GM18861 (cell line): ENCODE data around the gene TPD52L1.

Source experiments
- ATAC-seq: cut with Tn5 transposase; IDR thresholded peaks from one replicate; pipeline ENCODE4 v1.9.1; 2021; ENCODE audit not compliant: unreplicated experiment

TPD52L1 gene

DNA sequence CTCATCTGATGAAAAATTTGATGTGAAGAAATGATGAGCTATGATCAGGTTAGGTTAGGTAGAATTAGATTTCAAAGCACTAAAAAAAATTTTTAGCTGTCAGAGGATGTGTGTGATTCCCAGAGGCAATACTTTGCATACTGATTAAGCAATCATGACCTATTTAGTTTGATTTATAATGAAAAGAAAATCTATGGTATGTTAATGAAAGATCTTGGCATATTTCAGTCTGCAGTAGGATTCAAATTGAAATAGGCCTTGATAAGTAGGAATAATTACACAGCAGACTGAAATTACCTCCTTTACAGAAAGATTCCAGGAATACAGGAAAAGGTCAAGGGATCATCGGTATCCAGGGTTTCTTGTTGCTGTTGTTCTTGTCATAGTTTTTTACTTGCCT lies 78.9 kb downstream of the TPD52L1 start:
- no peak for ATAC-seq

GRCh38 chr6:125233202-125233601 lies 79.6 kb downstream of the TPD52L1 start:
- ATAC-seq, result no peak

DNA sequence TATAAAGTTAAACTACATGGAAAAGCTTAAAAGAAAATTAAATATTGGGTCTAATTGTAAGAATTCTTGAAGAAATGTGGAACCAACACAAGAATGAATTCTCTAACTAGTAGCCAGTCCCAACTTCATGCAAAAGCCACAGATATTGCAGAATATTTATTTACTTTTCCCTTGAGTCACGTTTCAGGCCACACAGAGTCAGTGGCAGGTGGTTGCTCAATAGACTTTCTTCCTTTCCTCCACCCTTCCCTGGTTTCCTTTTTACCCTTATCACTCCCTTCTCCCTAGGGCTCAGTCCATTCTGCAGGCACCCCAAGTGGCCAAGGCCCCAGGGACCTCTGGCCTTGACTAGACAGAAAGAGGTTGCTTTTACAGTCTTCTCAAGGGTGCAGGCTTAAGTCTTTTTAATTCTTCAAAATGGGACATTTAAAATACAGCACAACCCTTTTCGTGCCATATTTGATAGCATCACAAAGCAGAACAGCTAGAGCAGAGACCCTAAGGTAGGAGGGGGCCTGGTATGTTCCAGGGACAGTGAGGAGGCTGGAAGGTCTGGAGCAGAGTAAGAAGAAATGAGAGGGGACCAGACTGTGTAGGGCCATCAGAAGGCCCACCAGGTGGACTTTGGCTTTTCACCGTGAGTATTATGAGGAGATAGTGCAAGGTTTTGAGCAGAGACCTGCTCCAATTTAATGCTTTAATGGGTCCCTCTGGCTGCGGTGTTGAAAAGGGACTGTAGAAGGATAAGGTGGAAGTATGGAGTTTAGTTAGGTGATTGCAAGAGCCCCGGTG lies 83.2 kb downstream of the TPD52L1 start:
- no peak for ATAC-seq

DNA sequence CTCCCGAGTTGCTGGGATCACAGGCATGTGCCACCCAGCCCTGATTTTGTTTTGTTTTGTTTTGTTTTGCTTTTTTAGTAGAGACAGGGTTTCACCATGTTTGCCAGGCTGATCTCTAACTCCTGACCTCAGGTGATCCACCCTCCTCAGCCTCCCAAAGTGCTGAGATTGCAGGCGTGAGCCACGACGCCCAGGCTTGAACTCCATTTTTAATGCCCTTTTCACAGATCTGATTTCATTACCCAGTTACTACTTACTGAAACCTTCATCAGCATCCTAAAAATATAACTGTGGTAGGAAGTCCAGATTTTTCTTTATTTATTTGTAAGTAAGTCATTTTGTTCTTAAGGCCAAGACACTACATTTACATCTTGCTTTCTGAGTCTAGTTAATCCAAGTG lies 84.2 kb downstream of the TPD52L1 start:
- no peak for ATAC-seq

DNA sequence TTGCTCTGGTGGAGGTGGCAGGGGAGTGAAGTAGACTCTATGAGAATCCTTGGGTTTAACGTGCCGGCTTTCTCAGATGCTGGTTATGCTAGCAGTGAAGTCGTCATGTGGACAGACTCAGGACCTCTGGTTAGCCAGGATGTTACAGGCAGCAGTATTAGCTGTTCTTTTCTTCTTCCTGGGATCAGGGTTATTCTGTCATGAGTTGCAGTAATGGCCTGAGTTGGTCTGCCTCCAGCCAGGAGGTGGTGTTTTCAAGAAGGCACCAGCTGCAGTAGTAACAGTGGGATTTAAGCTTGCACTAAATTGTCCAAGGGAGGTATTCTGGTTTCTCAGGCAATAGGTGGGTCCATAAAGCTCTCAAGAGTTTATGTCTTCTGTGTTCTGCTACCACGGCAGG lies 91.5 kb downstream of the TPD52L1 start:
- no peak for ATAC-seq

DNA sequence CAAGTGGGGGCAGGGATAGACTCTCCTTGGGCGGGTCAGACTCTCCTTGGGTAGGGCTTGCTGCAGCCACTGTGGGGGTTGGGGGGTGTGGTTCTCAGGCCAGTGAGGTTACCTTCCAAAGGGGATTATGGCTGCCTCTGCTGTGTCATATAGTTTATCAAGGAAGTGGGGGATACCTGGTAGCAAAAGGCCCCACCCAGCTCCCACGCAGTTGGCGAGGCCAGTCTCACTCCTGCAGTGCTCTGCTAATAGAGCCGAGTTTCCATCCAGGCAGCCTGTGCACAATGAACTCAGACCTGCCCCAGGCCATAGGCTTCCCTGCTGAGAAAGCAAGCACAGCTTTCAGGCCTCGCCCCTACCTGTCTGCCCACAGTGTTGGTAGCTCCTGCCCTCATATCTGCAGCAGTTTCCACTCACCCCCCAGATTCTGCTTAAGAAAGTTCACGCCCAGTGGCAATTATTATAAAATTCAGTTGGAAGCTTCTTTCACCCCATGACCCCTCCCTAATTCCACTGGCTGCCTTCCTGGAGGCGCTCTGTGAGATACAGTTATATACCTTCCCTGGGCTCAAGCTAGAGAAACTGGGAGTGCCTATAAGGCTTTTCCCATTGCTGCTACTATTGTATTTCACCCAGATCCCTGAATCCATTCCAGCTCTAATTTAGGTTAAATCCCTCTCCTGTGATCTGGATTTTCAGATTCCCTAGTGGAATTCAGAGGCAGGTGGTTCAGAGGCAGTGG lies 92.1 kb downstream of the TPD52L1 start:
- ATAC-seq, result no peak

GRCh38 chr6:125246566-125246965 lies 93.0 kb downstream of the TPD52L1 start:
- ATAC-seq, result no peak

DNA sequence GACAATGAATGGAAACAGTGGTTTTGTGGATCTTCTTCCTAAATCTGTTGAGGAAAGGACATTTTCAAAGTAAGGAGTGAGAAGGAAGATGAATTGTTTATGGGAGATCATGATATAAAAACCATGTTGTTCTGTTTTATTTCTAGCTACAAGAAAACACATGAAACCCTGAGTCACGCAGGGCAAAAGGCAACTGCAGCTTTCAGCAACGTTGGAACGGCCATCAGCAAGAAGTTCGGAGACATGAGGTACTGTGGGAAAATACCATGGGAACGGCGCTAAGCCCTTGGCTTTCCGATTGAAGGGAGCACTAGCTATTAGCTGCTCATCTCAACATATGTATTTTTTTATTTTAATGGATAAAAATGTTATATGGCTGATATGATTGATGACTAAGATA lies 94.6 kb downstream of the TPD52L1 start:
- no peak for ATAC-seq

GRCh38 chr6:125250511-125250910 lies 96.9 kb downstream of the TPD52L1 start:
- ATAC-seq, result no peak

DNA sequence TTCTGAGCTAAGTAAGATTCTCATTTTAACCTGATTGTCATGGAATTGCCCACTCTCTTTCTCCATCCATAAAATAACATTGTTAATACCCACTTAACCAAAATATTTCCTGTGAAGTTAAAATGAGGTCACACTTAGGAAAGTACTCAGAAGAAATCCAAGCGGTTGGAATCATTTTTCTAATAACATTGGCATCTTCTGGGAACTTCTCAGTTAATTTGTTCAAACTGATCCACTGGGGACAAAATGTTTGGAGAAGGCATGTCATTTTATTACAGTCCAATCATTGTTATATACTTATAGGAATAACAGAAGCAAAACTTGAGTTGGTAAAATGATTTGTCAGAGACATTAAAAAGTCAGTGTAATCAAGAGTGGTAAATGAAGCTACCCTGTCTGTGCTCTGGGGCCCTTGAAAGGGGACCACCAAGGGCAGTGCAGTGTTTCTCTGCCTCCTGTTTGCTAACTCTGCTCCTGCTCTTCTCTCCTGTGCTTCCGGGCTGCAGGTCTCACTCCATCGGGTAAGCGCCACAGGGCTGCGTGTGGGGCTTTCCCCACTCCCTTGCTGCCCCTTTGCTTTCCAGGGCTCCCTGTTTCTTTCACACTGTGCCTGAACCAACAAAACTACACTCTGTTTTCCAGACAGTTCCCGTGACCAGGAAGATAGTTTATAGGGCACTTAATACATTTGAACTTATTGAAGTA lies 98.1 kb downstream of the TPD52L1 start:
- no peak for ATAC-seq

DNA sequence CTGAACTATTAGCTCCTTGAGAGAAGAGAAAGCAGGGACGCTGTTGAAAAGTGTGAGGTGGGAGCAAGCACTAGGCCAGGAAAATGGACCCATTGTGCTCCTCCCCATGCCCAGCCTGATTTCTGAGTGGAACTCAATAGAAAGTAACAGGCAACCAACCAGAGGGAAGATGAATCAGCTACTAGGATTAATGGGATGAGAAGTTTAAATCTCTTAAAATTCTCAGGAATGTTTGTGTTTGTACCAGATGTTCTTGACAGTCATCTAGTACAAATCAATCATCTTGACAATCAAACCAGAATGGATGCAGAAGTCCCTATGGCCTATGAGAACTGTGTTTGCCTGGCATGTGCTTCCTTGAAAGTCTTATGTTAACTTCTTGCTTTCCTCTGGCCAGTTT lies 99.3 kb downstream of the TPD52L1 start:
- no peak for ATAC-seq

GRCh38 chr6:125253881-125254280 lies 100.3 kb downstream of the TPD52L1 start:
- ATAC-seq, result no peak

DNA sequence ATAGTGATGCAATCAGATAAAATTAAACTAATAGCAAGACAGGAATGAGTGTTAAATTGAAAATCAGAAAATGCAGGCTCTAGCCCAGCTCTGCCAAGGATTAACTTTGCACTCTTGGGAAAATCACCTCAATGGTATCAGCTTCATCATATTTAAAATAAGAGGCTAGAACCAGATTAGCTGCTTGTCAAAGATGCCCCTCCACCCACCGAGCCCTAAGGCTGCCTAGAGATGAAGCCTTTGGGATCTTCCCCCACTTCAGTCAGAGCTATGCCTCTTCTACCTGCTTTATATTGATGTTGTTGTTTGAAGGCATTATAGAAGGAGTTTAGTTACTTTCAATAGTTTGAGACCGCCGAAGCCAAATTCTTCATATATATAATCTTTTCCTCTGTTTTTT lies 100.7 kb downstream of the TPD52L1 start:
- ATAC-seq, result no peak

- no peak for ATAC-seq
Observed at GRCh38 chr6:125255201-125255600, 101.6 kb downstream of the TPD52L1 start.

GRCh38 chr6:125257351-125257750 lies 103.8 kb downstream of the TPD52L1 start:
- ATAC-seq, result no peak

DNA sequence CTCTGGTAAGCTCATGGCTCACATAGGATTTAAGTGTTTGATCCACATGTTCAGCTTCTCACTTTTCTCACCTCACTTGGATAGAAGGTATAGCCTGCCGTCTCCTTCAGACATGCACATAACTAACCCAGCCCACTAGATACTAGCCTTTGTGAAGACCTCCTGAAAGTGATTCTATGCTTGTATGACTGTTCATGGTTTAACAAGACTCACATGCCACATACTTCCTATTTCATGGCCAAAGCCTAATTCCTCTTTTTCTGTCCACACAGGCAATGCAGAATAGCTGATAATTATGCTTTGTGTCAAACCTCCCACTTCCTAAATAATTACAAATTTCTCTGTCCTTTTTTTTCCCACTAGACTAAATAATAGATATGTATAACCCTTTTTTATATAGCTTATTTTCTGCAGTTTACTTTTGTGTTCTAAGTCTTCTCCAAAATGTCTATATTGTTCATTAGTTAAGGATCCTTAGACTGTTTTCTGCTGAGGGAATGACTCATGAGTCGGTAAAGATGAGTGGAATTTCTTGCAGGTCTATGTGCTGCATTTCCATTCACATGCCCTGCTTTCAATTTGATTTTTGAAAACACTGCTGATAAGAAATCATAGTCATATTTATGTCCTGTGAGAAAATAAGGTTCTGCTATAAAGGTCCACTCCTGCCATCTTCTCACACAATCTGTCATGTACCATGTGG lies 105.2 kb downstream of the TPD52L1 start:
- ATAC-seq, result no peak

DNA sequence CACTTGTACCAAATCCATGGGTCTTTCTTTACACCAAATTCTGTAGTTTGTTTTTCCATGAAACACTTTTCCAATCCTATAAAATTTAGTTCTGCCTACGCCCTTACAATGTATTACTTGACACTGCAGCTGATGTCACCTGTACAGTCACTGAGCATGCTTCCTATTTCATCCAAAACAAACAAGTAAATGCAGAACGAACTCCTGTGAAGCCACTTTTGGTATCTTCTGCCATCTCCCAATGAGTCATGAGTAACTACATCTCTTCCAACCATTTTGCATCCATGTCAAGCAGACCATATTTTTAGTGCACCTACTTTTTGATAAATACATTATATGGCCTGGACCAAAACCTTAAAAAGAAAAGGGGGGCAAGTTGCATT lies 105.8 kb downstream of the TPD52L1 start:
- no peak for ATAC-seq

DNA sequence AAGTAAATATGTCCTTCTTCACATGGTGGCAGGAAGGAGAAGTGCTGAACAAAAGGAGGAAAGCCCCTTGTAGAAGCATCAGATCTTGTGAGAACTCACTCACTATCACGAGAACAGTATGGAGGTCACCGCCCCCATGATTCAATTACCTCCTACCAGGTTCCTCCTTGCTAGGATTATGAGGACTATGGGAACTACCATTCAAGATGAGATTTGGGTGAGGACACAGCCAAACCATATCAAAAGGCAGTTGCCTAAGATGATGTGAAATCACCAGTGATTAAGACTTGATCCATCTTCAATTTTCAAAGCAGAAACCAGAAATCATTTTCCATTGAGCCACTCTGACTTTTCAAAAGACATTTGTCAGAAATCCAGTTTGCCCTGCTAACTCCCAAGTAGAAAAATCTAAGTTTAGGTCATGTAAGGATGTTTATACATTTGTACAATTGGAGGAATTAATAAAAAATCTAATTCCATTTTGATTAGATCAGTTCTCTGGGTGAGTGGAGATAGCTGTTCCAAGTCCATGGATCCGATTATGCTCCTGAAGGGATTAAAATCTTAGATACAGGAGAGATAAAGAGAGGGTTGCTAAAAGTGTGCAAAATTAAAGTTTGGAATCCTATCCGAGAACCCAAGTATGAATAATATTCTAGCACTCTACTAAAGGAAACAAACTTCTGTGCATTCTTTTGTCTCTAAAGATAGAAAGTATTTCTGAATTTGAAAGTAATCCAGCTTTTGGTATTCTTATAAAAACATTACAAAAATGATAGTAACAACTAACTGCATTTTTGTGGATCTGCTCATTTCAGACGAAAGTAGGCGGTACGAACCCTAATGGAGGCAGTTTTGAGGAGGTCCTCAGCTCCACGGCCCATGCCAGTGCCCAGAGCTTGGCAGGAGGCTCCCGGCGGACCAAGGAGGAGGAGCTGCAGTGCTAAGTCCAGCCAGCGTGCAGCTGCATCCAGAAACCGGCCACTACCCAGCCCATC lies 108.7 kb downstream of the TPD52L1 start:
- ATAC-seq, result no peak

GRCh38 chr6:125264476-125264875 lies 110.9 kb downstream of the TPD52L1 start:
- ATAC-seq, result no peak
